H1 (cell line): Measurements from ENCODE around the gene CA10. TPM values are rescaled to one million over a fixed set of nuclear protein-coding genes. Genes with fewer than 3 reads are reported as not detected.

Source experiments
- CTCF ChIA-PET: fragments of 300-600 bp; sonication (Branson Sonifier 250); formaldehyde crosslinking; loops from one replicate; lab custom pipeline; 2021; ENCODE audit not compliant: partially characterized antibody; lab: Charles Lee
- POLR2A ChIA-PET: fragments of 300-600 bp; sonication (Branson Sonifier 250); formaldehyde crosslinking; loops from one replicate; lab custom pipeline; 2021; ENCODE audit warnings: inconsistent platforms; ENCODE audit not compliant: partially characterized antibody; lab: Charles Lee
- DNase-seq, 2 experiments: peaks; one replicate each; pipeline versions ENCODE4 v3.0.0 to v3.0.0-alpha.2; 2010 to 2022; ENCODE audit warnings: low spot score in 2 of 2, low read depth in 1 of 2, mixed read lengths in 1 of 2
- FAIRE-seq: peaks from 2 replicates; lab custom pipeline; 2011; peaks lifted over from hg19 to GRCh38; lab: Jason Lieb, UNC
- H2AFZ ChIP-seq: 2 replicates; pipeline ENCODE4 v1.8.1; 2012; ENCODE audit warnings: low read length, inconsistent platforms
- H2AK5ac ChIP-seq: 2 replicates; pipeline ENCODE4 v1.6.1; 2013; ENCODE audit warnings: low read depth, low read length
- H2BK120ac ChIP-seq: replicated peaks from 2 replicates; pipeline ENCODE3; 2013; ENCODE audit warnings: low read depth, low read length, inconsistent platforms
- H2BK12ac ChIP-seq: 2 replicates; pipeline ENCODE4 v1.6.1; 2013; ENCODE audit warnings: low read depth, low read length
- H2BK15ac ChIP-seq: 2 replicates; pipeline ENCODE4 v1.6.1; 2013; ENCODE audit warnings: low read length
- H2BK20ac ChIP-seq: 2 replicates; pipeline ENCODE4 v1.6.1; 2013; ENCODE audit warnings: low read length
- H2BK5ac ChIP-seq: 2 replicates; pipeline ENCODE4 v1.6.1; 2013; ENCODE audit warnings: low read depth, low read length
- H3K14ac ChIP-seq: 2 replicates; pipeline ENCODE4 v1.6.1; 2013; ENCODE audit warnings: inconsistent platforms; ENCODE audit not compliant: insufficient read length
- H3K18ac ChIP-seq: 2 replicates; pipeline ENCODE4 v1.6.1; 2013; ENCODE audit warnings: low read length; ENCODE audit errors: extremely low read depth
- H3K23ac ChIP-seq: 2 replicates; pipeline ENCODE4 v1.6.1; 2013; ENCODE audit warnings: inconsistent platforms; ENCODE audit not compliant: insufficient read length
- H3K23me2 ChIP-seq: 2 replicates; pipeline ENCODE4 v1.6.1; 2013; ENCODE audit warnings: low read depth, low read length
- H3K27ac ChIP-seq: 2 replicates; pipeline ENCODE4 v1.6.1; 2011; ENCODE audit warnings: low read depth, low read length, inconsistent platforms
- H3K27me3 ChIP-seq, 4 experiments: replicated peaks in 1 of 4; 1 replicate in 1 of 4; 2 replicates in 3 of 4; pipeline versions ENCODE4 v1.6.1 to v1.8.1; 2011 to 2013; ENCODE audit warnings: low read length in 3 of 4, mild to moderate bottlenecking in 3 of 4, inconsistent platforms in 2 of 4, mixed read lengths in 2 of 4, moderate library complexity in 1 of 4; ENCODE audit not compliant: control insufficient read depth in 3 of 4, insufficient read depth in 3 of 4; ENCODE audit errors: extremely low read depth in 1 of 4
- H3K36me3 ChIP-seq, 4 experiments: 2 replicates each; pipeline versions ENCODE4 v1.6.1 to v1.8.1; 2011 to 2013; ENCODE audit warnings: mild to moderate bottlenecking in 4 of 4, low read length in 3 of 4, moderate library complexity in 2 of 4, control low read depth in 1 of 4, inconsistent platforms in 1 of 4; ENCODE audit not compliant: insufficient read depth in 4 of 4, control insufficient read depth in 2 of 4
- H3K4ac ChIP-seq: replicated peaks from 2 replicates; pipeline ENCODE3; 2013; ENCODE audit warnings: low read length, low read depth, mixed read lengths, inconsistent platforms; ENCODE audit not compliant: insufficient read length
- H3K4me1 ChIP-seq, 4 experiments: replicated peaks in 1 of 4; 1 replicate in 1 of 4; 2 replicates in 3 of 4; pipeline versions ENCODE4 v1.6.1 to v1.8.1; 2011 to 2013; ENCODE audit warnings: low read length in 3 of 4, inconsistent platforms in 2 of 4, mixed read lengths in 1 of 4; ENCODE audit not compliant: insufficient read depth in 4 of 4, control insufficient read depth in 3 of 4
- H3K4me2 ChIP-seq, 2 experiments: 2 replicates each; pipeline versions ENCODE4 v1.6.1 to v1.8.1; 2011 to 2013; ENCODE audit warnings: low read depth in 2 of 2, low read length in 2 of 2, control low read depth in 1 of 2, inconsistent platforms in 1 of 2, mild to moderate bottlenecking in 1 of 2; ENCODE audit not compliant: insufficient read depth in 1 of 2
- H3K4me3 ChIP-seq, 4 experiments: fragments of 200-600, 300-600 bp in 1 of 4; sonication (generic), shearing (Covaris generic), sonication (Bioruptor Twin) in 1 of 4; 2 replicates each; pipeline versions ENCODE4 v1.5.1 to v1.8.1; 2011 to 2016; ENCODE audit warnings: low read length in 4 of 4, low read depth in 3 of 4, control low read depth in 2 of 4, inconsistent platforms in 2 of 4, mild to moderate bottlenecking in 2 of 4, mixed read lengths in 1 of 4, moderate library complexity in 1 of 4; ENCODE audit not compliant: insufficient read depth in 2 of 4; ENCODE audit errors: extremely low read depth in 1 of 4
- H3K56ac ChIP-seq: replicated peaks from 2 replicates; pipeline ENCODE3; 2013; ENCODE audit warnings: low read depth, mild to moderate bottlenecking, mixed read lengths, low read length, inconsistent platforms; ENCODE audit not compliant: insufficient read length
- H3K79me1 ChIP-seq: 2 replicates; pipeline ENCODE4 v1.6.1; 2013; ENCODE audit warnings: low read depth, low read length, control low read depth
- H3K79me2 ChIP-seq, 2 experiments: 2 replicates each; pipeline versions ENCODE4 v1.6.1 to v1.8.1; 2012 to 2013; ENCODE audit warnings: low read length in 2 of 2, mild to moderate bottlenecking in 2 of 2, inconsistent platforms in 1 of 2; ENCODE audit not compliant: insufficient read depth in 2 of 2, control insufficient read depth in 1 of 2
- H3K9ac ChIP-seq, 4 experiments: replicated peaks in 1 of 4; 1 replicate in 1 of 4; 2 replicates in 3 of 4; pipeline versions ENCODE4 v1.6.1 to v1.8.1; 2011 to 2013; ENCODE audit warnings: low read depth in 3 of 4, low read length in 3 of 4, control low read depth in 2 of 4, mild to moderate bottlenecking in 2 of 4, moderate library complexity in 2 of 4, inconsistent platforms in 1 of 4; ENCODE audit errors: extremely low read depth in 1 of 4
- H3K9me3 ChIP-seq, 2 experiments: 2 replicates each; pipeline versions ENCODE4 v1.6.1 to v1.8.1; 2012 to 2013; ENCODE audit warnings: mild to moderate bottlenecking in 2 of 2, moderate library complexity in 2 of 2, control low read depth in 1 of 2, inconsistent platforms in 1 of 2, low read depth in 1 of 2, low read length in 1 of 2, mixed read lengths in 1 of 2; ENCODE audit not compliant: insufficient read depth in 2 of 2
- H4K20me1 ChIP-seq, 2 experiments: replicated peaks in 1 of 2; 2 replicates each; pipeline versions ENCODE3 to v1.8.1; 2011 to 2013; ENCODE audit warnings: inconsistent platforms in 2 of 2, low read length in 2 of 2, mild to moderate bottlenecking in 1 of 2; ENCODE audit not compliant: insufficient read depth in 2 of 2, control insufficient read depth in 1 of 2
- H4K5ac ChIP-seq: 2 replicates; pipeline ENCODE4 v1.6.1; 2013; ENCODE audit warnings: low read length, low read depth, mixed read lengths, inconsistent platforms; ENCODE audit not compliant: insufficient read length
- H4K8ac ChIP-seq: 2 replicates; pipeline ENCODE4 v1.8.0; 2013; ENCODE audit warnings: mild to moderate bottlenecking, moderate library complexity, low read length, inconsistent platforms; ENCODE audit not compliant: insufficient read depth; ENCODE audit errors: extremely low read depth
- H4K91ac ChIP-seq: replicated peaks from 2 replicates; pipeline ENCODE3; 2013; ENCODE audit warnings: low read length, mixed read lengths, inconsistent platforms; ENCODE audit not compliant: insufficient read length
- ASH2L ChIP-seq: fragments of 200-600, 300-600 bp; sonication (generic); IDR thresholded peaks from one replicate; pipeline ENCODE4 v1.7.1; 2017; ENCODE audit warnings: low read length
- BRCA1 ChIP-seq: IDR thresholded peaks from 2 replicates; pipeline ENCODE4 v1.6.1; 2012; ENCODE audit warnings: low read depth, low read length, improper control_type of control experiment
- CREB1 ChIP-seq: IDR thresholded peaks from 2 replicates; pipeline ENCODE4 v1.6.1; 2012; ENCODE audit warnings: inconsistent platforms
- EZH2 ChIP-seq: fragments of 200-600 bp; sonication (generic); IDR thresholded peaks from 2 replicates; pipeline ENCODE4 v1.7.1; 2012; ENCODE audit warnings: low read depth, mild to moderate bottlenecking, moderate library complexity, low read length, inconsistent platforms; ENCODE audit not compliant: severe bottlenecking
- FOSL1 ChIP-seq: IDR thresholded peaks from 2 replicates; pipeline ENCODE4 v1.6.1; 2011; ENCODE audit warnings: mild to moderate bottlenecking, low read depth, low read length, moderate library complexity; ENCODE audit not compliant: insufficient read depth
- JUND ChIP-seq: IDR thresholded peaks from 2 replicates; pipeline ENCODE4 v1.6.1; 2011; ENCODE audit warnings: mild to moderate bottlenecking, improper control_type of control experiment, low read length
- RFX5 ChIP-seq: IDR thresholded peaks from 2 replicates; pipeline ENCODE4 v1.6.1; 2011; ENCODE audit warnings: low read depth, low read length, improper control_type of control experiment, borderline replicate concordance
- SIN3A ChIP-seq, 2 experiments: IDR thresholded peaks in 1 of 2; conservative IDR thresholded peaks in 1 of 2; 2 replicates each; pipeline ENCODE4 v1.6.1; 2011 to 2012; ENCODE audit warnings: low read length in 2 of 2, improper control_type of control experiment in 1 of 2, low read depth in 1 of 2, mild to moderate bottlenecking in 1 of 2
- SIX5 ChIP-seq: IDR thresholded peaks from 2 replicates; pipeline ENCODE4 v1.6.1; 2011; ENCODE audit warnings: mild to moderate bottlenecking, low read depth, low read length
- SP2 ChIP-seq: IDR thresholded peaks from 2 replicates; pipeline ENCODE4 v1.6.1; 2012; ENCODE audit warnings: mild to moderate bottlenecking, low read length, inconsistent platforms
- SRF ChIP-seq: IDR thresholded peaks from 2 replicates; pipeline ENCODE4 v1.6.1; 2011; ENCODE audit warnings: mild to moderate bottlenecking, low read depth, low read length, moderate library complexity
- TEAD4 ChIP-seq: IDR thresholded peaks from 2 replicates; pipeline ENCODE4 v1.6.1; 2012; ENCODE audit warnings: low read depth, low read length, inconsistent platforms, mixed read lengths
- ZNF274 ChIP-seq: IDR thresholded peaks from 2 replicates; pipeline ENCODE4 v1.7.0; 2012; ENCODE audit warnings: low read length, borderline replicate concordance; ENCODE audit errors: extremely low read depth
- WGBS, 2 experiments: shearing (Covaris generic) in 1 of 2; methylation state at CpG; one replicate each; pipeline versions ENCODE4 v1.1.6 to v1.1.7; 2013 to 2015; ENCODE audit warnings: low lambda C conversion rate in 2 of 2, mixed read lengths in 2 of 2, inconsistent platforms in 1 of 2, low coverage in 1 of 2, missing lambda C conversion rate in 1 of 2; ENCODE audit not compliant: insufficient replicate concordance in 2 of 2, insufficient coverage in 1 of 2, insufficient read length in 1 of 2; ENCODE audit errors: extremely low coverage in 1 of 2, missing lambda C conversion rate in 1 of 2; 5-methylcytosine and 5-hydroxymethylcytosine counted together
- polyA plus RNA-seq, 7 experiments: library from polyadenylated mRNA; depleted of rRNA in 3 of 7; stranded (reverse) in 5 of 7; unstranded in 2 of 7; fragments of >200 nt in 5 of 7; fragments of 200-250 nt in 2 of 7; gene quantifications; 1 replicate in 5 of 7; 2 replicates in 1 of 7; 4 replicates in 1 of 7; pipeline versions ENCODE4 v1.2.1 to v1.2.3, GENCODE V29; 2011 to 2013; ENCODE audit warnings: missing spikeins in 2 of 7, mixed read lengths in 2 of 7
- total RNA-seq: library from RNA; stranded (reverse); fragmentation: NEBNext Ultra II Directional; extraction: Animal tissue kit (Norgen Biotek cat#: 25700); gene quantifications from 2 replicates; pipeline ENCODE4 v1.2.1, GENCODE V29; 2021
- TF ChIP-seq, protein P1 (sequence below): IDR thresholded peaks from 2 replicates; pipeline ENCODE4 v1.6.1; 2011; ENCODE audit warnings: low read length, improper control_type of control experiment

CA10 gene
- total and polyA plus RNA-seq, 2 of the 8 experiments (the other 6 are each of a cell fraction or from before 2014, with no cell fraction given) = 0.60 to 0.63 TPM

- no peak for FAIRE-seq
- no peak overlapping the region for H3K27ac ChIP-seq
- 94% methylated on average over 3 of the region's 3 CpGs; no CpG with 5 or more reads in 1 of the 2 experiments for WGBS, 2 experiments
Observed at GRCh38 chr17:51833620-51834019, 324.9 kb downstream of the CA10 start.

More at GRCh38 chr17:51833620-51834019, 324.9 kb downstream of the CA10 start:
- H3K27me3 ChIP-seq = no peaks in the 10 kb centered on the region
- no peak overlapping the region for H2AFZ ChIP-seq
- H4K20me1 ChIP-seq = no peaks in the 10 kb centered on the region
- ChIA-PET POLR2A (no interaction called here), CTCF (interaction anchor here (1.0 to 2.1 kb wide), 4 partner anchors 13 to 27 kb away, joined by 4 to 6 read pairs (median 4); no protein-coding TSS in a partner anchor)
- TF ChIP-seq RFX5 (no peak), ASH2L (no peak), TEAD4 (no peak), ZNF274 (no peak), SRF (no peak), SIX5 (no peak), SIN3A (conservative IDR thresholded peaks at IDR 0.05 in 1 of 2, IDR thresholded peaks at IDR 0.05 in 1 of 2; ENCODE audit: low read depth in 1 of 2, low read length in 2 of 2) (no peak), BRCA1 (no peak), FOSL1 (no peak), EZH2 (no peak), JUND (no peak), CREB1 (no peak), SP2 (no peak)
- TF ChIP-seq, protein P1, sequence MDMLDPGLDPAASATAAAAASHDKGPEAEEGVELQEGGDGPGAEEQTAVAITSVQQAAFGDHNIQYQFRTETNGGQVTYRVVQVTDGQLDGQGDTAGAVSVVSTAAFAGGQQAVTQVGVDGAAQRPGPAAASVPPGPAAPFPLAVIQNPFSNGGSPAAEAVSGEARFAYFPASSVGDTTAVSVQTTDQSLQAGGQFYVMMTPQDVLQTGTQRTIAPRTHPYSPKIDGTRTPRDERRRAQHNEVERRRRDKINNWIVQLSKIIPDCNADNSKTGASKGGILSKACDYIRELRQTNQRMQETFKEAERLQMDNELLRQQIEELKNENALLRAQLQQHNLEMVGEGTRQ = no peak
- H2BK20ac ChIP-seq = no peak overlapping the region
- H3K36me3 ChIP-seq = no peaks in the 10 kb centered on the region
- H3K23ac ChIP-seq = no peak overlapping the region
- H2BK5ac ChIP-seq = no peak overlapping the region
- no peaks in the 10 kb centered on the region for H3K79me1 ChIP-seq
- H4K8ac ChIP-seq = no peak overlapping the region
- no peak overlapping the region for H3K56ac ChIP-seq
- H3K79me2 ChIP-seq = no peaks in the 10 kb centered on the region
- H3K4me1 ChIP-seq = no peaks in the 10 kb centered on the region; a peak in 1 of 7 replicates
- H3K4ac ChIP-seq = no peak overlapping the region
- no peak for DNase-seq
- no peak overlapping the region for H4K5ac ChIP-seq
- H3K4me3 ChIP-seq = no peak overlapping the region
- H2BK15ac ChIP-seq = no peak overlapping the region
- no peak overlapping the region for H3K18ac ChIP-seq
- H2AK5ac ChIP-seq = no peak overlapping the region
- H2BK120ac ChIP-seq = no peak overlapping the region
- no peak overlapping the region for H3K4me2 ChIP-seq
- no peaks in the 10 kb centered on the region for H3K9me3 ChIP-seq
- no peak overlapping the region for H2BK12ac ChIP-seq
- no peak overlapping the region for H3K14ac ChIP-seq
- H4K91ac ChIP-seq = no peak overlapping the region
- no peaks in the 10 kb centered on the region for H3K23me2 ChIP-seq
- H3K9ac ChIP-seq = no peak overlapping the region
